HFFc6 (cell line): Measurements from ENCODE around the gene ROPN1B. TPM values are rescaled to one million over a fixed set of nuclear protein-coding genes. Genes with fewer than 3 reads are reported as not detected.

Source experiments
- DNase-seq: peaks from one replicate; pipeline ENCODE4 v3.0.0-alpha.2; 2018
- H3K27ac Mint-ChIP-seq: 2 replicates; pipeline ENCODE4 v1.8.0; 2020; ENCODE audit warnings: mild to moderate bottlenecking, mixed read lengths
- H3K27me3 Mint-ChIP-seq: 2 replicates; pipeline ENCODE4 v1.8.0; 2021; ENCODE audit warnings: mild to moderate bottlenecking, moderate library complexity, mixed read lengths; ENCODE audit not compliant: insufficient read depth
- H3K36me3 Mint-ChIP-seq: 2 replicates; pipeline ENCODE4 v1.8.0; 2021; ENCODE audit warnings: low read depth, mixed read lengths
- H3K4me1 Mint-ChIP-seq: 2 replicates; pipeline ENCODE4 v1.8.0; 2020; ENCODE audit warnings: low read depth, mixed read lengths
- H3K4me3 Mint-ChIP-seq: 2 replicates; pipeline ENCODE4 v1.8.0; 2020; ENCODE audit warnings: mild to moderate bottlenecking, moderate library complexity, mixed read lengths
- H3K9me3 Mint-ChIP-seq: 2 replicates; pipeline ENCODE4 v1.8.0; 2020; ENCODE audit warnings: mild to moderate bottlenecking, mixed read lengths
- total RNA-seq, 6 experiments: library from RNA; stranded (reverse); fragmentation: NEBNext Ultra II Directional; extraction: Animal tissue kit (Norgen Biotek cat#: 25700); gene quantifications; 2 replicates in 1 of 6; 3 replicates in 5 of 6; pipeline ENCODE4 v1.2.3, GENCODE V29; 2021
- TF ChIP-seq, protein P1 (sequence below): fragments of 200-600 bp; sonication (generic); IDR thresholded peaks from 2 replicates; pipeline ENCODE4 v1.5.0; 2021; ENCODE audit warnings: antibody characterized with exemption, mild to moderate bottlenecking

The ROPN1B gene
- total RNA-seq, 6 experiments from 2014 or later, result not detected

DNA sequence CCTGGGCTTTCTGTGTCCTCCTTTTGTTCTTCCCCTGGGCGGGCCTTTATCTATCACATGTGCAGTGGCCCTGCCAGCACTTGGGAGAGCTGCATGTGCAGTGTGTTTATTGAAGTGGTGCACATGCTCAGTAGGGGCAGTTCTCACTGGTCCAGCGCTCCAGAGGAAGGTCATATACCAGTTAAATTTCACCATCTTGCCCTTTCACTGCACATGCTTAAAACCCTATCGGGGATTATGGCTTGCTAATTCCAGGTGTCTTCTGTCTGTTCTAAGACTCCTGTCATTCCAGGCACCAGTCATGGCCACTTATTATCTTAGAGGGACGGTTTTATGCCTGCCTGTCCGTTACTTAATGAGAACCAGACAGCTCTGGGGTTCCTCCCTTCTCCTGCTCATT is 52.2 kb downstream of the ROPN1B start:
- no peak for DNase-seq
- no peak overlapping the region for H3K4me3 Mint-ChIP-seq
- H3K27me3 Mint-ChIP-seq, result no peaks in the 10 kb centered on the region; the same call in 1 of the 2 replicates
- no peaks in the 10 kb centered on the region for H3K9me3 Mint-ChIP-seq
- no peak overlapping the region for H3K27ac Mint-ChIP-seq
- peaks cover 9% of the 10 kb centered on the region; the same call in 1 of the 2 replicates for H3K4me1 Mint-ChIP-seq
- TF ChIP-seq, protein P1, sequence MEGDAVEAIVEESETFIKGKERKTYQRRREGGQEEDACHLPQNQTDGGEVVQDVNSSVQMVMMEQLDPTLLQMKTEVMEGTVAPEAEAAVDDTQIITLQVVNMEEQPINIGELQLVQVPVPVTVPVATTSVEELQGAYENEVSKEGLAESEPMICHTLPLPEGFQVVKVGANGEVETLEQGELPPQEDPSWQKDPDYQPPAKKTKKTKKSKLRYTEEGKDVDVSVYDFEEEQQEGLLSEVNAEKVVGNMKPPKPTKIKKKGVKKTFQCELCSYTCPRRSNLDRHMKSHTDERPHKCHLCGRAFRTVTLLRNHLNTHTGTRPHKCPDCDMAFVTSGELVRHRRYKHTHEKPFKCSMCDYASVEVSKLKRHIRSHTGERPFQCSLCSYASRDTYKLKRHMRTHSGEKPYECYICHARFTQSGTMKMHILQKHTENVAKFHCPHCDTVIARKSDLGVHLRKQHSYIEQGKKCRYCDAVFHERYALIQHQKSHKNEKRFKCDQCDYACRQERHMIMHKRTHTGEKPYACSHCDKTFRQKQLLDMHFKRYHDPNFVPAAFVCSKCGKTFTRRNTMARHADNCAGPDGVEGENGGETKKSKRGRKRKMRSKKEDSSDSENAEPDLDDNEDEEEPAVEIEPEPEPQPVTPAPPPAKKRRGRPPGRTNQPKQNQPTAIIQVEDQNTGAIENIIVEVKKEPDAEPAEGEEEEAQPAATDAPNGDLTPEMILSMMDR, result no peak
- peaks cover 6% of the 10 kb centered on the region; the same call in 1 of the 2 replicates for H3K36me3 Mint-ChIP-seq

DNA sequence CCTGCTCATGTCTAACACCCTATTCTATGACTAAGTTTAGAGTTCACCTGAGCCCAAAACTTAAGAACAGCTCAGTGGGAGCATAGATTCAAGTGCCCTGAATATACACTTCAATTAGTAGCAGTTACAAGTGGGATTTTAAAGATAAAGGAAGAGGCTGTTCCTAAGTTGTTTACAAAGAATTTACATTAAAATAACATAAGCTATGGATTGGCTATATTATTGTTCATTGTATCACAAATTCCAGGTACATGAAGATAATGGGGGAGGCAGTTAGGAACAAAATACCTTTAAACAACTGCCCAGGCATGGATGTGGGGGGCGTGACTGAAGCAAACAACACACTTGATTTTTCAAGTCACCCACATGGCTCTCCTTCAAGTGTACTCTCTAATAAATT is 52.7 kb downstream of the ROPN1B start:
- Mint-ChIP-seq H3K4me1 (peaks cover 9% of the 10 kb centered on the region; the same call in 1 of the 2 replicates), H3K36me3 (peaks cover 10% of the 10 kb centered on the region)

DNA sequence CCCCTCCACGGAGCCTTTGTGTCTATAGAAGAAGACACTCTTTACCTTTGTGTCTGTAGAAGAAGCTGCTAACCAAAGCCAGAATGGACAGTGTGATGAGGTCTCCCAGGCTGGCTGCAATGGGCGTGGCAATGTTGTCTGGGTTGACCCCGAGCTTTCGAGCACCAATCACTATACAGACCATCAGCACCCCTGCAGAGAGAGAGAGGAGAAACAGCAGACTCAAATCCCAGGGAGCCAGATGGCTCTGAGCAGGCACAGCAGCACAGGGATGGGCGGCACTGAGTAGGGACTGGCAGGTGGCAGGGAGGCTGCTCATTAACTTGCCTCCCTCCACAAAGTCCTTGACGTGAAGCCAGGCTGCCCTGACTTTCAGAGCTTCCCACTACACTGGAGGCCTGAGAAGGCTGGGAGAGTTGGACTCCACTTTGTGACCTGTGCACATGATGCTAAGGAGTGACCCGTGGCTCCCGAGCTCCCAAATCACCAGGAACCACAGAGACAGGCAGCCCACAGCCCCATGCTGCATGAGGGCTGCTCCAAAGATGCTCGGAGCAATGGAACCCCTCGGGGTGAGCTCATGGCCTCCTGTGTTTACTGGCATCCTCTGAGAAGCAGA is 53.9 kb downstream of the ROPN1B start:
- H3K9me3 Mint-ChIP-seq, result peaks cover 7% of the 10 kb centered on the region
- H3K4me1 Mint-ChIP-seq, result peaks cover 7% of the 10 kb centered on the region; the same call in 1 of the 2 replicates
- H3K27me3 Mint-ChIP-seq, result no peaks in the 10 kb centered on the region; the same call in none of the 2 replicates
- H3K4me3 Mint-ChIP-seq, result no peak overlapping the region
- H3K36me3 Mint-ChIP-seq, result peaks cover 20% of the 10 kb centered on the region
- TF ChIP-seq, protein P1, result no peak
- DNase-seq, result no peak
- H3K27ac Mint-ChIP-seq, result no peak overlapping the region

More for the DNA sequence above, 52.7 kb downstream of the ROPN1B start:
- Mint-ChIP-seq H3K27ac (no peak overlapping the region), H3K9me3 (no peaks in the 10 kb centered on the region), H3K27me3 (no peaks in the 10 kb centered on the region; the same call in none of the 2 replicates), H3K4me3 (no peak overlapping the region)
- TF ChIP-seq, protein P1, result no peak
- DNase-seq, result no peak

DNA sequence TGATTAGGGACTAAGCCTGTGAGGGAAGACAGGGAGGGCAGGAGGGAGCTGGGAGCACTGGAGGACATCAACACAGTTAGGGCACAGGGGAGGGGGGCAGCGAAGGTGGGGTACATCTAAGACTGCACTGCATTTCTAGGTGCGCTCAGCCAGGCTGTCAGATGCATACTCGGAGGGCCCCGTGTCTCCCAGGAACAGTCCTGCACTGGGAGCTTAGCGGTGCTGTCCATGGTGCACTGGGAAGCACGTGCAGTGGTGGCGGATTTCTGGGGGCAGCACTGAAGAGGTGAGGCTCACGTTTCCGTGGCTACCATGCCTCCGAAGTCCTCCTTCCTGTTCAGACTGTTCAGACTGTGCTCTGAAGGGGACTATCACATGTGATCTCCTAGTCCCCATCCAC is 54.4 kb downstream of the ROPN1B start:
- no peaks in the 10 kb centered on the region; the same call in none of the 2 replicates for H3K27me3 Mint-ChIP-seq
- no peak for DNase-seq
- peaks cover 2% of the 10 kb centered on the region; the same call in 1 of the 2 replicates for H3K4me1 Mint-ChIP-seq
- H3K9me3 Mint-ChIP-seq, result peaks cover 10% of the 10 kb centered on the region
- H3K36me3 Mint-ChIP-seq, result peaks cover 24% of the 10 kb centered on the region
- no peak overlapping the region for H3K4me3 Mint-ChIP-seq
- H3K27ac Mint-ChIP-seq, result no peak overlapping the region
- TF ChIP-seq, protein P1, result no peak

DNA sequence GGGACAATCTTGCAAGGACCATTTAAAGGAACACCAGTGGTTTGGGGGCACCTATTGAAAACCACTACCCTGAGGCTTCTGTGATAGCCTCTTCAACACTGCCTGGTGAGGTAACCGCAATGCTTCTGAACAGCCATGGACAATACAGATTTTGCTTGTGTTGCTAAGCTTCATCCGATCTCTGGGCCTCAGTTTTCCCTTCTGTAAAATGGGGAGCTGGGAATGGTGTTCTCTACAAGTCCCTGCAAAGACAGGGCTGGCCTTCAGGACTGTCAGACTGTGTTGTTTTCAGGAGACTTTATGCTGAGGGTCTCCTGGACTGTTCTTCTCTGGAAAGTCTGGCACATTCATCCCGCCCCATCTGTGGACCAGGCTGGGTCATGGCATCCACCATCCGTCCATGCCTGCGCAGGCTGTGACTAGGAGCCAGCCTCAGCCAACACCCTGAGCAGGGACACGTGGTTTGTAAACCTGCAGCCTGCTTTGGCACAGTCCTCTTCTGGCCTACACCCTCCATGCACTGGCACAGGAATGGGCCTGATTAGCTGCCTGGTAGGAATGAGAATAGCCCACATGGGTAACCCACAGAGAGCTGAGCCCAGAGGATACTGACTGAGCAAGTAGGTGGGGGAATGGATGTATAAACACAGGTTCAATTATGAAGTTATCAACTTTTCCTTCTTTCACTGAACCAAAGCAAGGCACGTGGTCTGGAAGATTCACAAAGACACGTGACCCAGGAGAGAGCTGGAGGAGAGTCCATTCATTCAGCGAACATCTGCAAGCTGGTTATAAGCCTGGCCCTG is 55.3 kb downstream of the ROPN1B start:
- DNase-seq, result no peak
- H3K4me3 Mint-ChIP-seq, result no peak overlapping the region
- no peak overlapping the region for H3K27ac Mint-ChIP-seq
- peaks cover 18% of the 10 kb centered on the region for H3K9me3 Mint-ChIP-seq
- no peaks in the 10 kb centered on the region for H3K4me1 Mint-ChIP-seq
- TF ChIP-seq, protein P1, result no peak
- H3K27me3 Mint-ChIP-seq, result no peaks in the 10 kb centered on the region; the same call in none of the 2 replicates
- H3K36me3 Mint-ChIP-seq, result peaks cover 33% of the 10 kb centered on the region
